ENCODE results near the gene ZNF273. TPM values are rescaled to one million over a fixed set of nuclear protein-coding genes. Genes with fewer than 3 reads are reported as not detected.

Gene ZNF273
- total RNA-seq, 2 donors from 2014 or later: 15.5 to 20.5 TPM

GRCh38 chr7:64868499-64868898, 34.6 kb upstream of the ZNF273 start:
- no peak overlapping the region for H3K4me3 Mint-ChIP-seq
- no peaks in the 10 kb centered on the region for H3K27me3 ChIP-seq (ENCODE audit: control insufficient read depth, insufficient read depth, low read length, poor library complexity, severe bottlenecking)
- no peaks in the 10 kb centered on the region for H3K36me3 ChIP-seq (ENCODE audit: control insufficient read depth, insufficient read depth, low read length)
- H3K36me3 Mint-ChIP-seq (ENCODE audit: low read depth): no peaks in the 10 kb centered on the region
- H3K4me3 ChIP-seq (ENCODE audit: low read length): no peak overlapping the region
- no peak overlapping the region for H3K27ac ChIP-seq (ENCODE audit: low read depth, low read length)
- 89 to 91% methylated on average over 7 to 11 of the region's 11 CpGs for WGBS, 2 experiments (ENCODE audit: insufficient coverage in 1 of 2, insufficient read length in 1 of 2)
- peak; percentile 13 for DNase-seq
- no peak for TF ChIP-seq CTCF (conservative IDR thresholded peaks at IDR 0.05)
- H3K9me3 ChIP-seq (ENCODE audit: control insufficient read depth, low read length): peaks cover 7% of the 10 kb centered on the region
- H3K4me1 Mint-ChIP-seq: no peaks in the 10 kb centered on the region
- H3K9ac ChIP-seq (ENCODE audit: extremely low read depth, low read length, poor library complexity, severe bottlenecking): no peak overlapping the region
- H3K9me3 Mint-ChIP-seq: peaks cover 49% of the 10 kb centered on the region
- peaks cover 8% of the 10 kb centered on the region for H3K27me3 Mint-ChIP-seq (ENCODE audit: insufficient read depth)
- no peak overlapping the region for H3K27ac Mint-ChIP-seq
- no peaks in the 10 kb centered on the region for H3K4me1 ChIP-seq (ENCODE audit: control insufficient read depth, insufficient read depth, low read length)

DNA sequence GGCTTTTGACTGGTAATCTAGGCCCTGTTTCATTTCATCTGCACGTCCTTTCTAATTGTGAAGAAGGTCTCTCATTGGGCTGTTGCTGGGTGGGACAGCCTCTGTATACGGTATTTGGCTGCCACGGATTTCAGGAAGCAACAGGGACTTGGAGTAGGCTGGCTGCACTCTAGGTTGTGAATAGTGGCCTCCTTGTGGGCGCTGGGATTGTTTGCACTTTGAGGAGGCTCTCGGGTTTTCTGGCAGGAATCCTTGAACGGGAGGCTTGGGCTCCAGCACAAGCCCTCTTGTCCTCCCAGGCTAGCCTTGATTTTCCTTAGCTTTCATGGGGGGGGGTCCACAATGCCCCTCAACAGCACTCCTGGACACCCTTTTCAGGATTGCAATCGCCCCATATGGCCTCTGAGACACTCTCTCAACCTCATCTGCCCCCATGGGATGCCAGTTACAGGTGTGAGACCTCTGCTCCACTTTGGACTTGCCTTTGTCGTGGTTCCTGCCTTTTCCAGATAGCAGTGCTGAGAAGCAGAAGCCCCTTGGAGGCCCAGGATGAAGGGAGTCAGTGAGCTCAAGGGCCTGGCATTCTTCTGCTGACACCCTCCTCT, 33.9 kb upstream of the ZNF273 start:
- Histone ChIP-seq H3K27me3 (ENCODE audit: control insufficient read depth, insufficient read depth, low read length, poor library complexity, severe bottlenecking) (no peaks in the 10 kb centered on the region), H3K4me3 (ENCODE audit: low read length) (no peak overlapping the region), H3K9me3 (ENCODE audit: control insufficient read depth, low read length) (peaks cover 2% of the 10 kb centered on the region), H3K27ac (ENCODE audit: low read depth, low read length) (no peak overlapping the region), H3K9ac (ENCODE audit: extremely low read depth, low read length, poor library complexity, severe bottlenecking) (no peak overlapping the region), H3K4me1 (ENCODE audit: control insufficient read depth, insufficient read depth, low read length) (no peaks in the 10 kb centered on the region), H3K36me3 (ENCODE audit: control insufficient read depth, insufficient read depth, low read length) (no peaks in the 10 kb centered on the region)
- no peak for TF ChIP-seq CTCF (conservative IDR thresholded peaks at IDR 0.05)
- no peaks in the 10 kb centered on the region for H3K36me3 Mint-ChIP-seq (ENCODE audit: low read depth)
- WGBS, 2 experiments (ENCODE audit: insufficient coverage in 1 of 2, insufficient read length in 1 of 2): 77 to 79% methylated on average over 7 to 8 of the region's 8 CpGs
- H3K4me3 Mint-ChIP-seq: no peak overlapping the region
- H3K4me1 Mint-ChIP-seq: no peaks in the 10 kb centered on the region
- H3K9me3 Mint-ChIP-seq: peaks cover 47% of the 10 kb centered on the region
- peak; percentile 14 for DNase-seq
- H3K27ac Mint-ChIP-seq: no peak overlapping the region
- H3K27me3 Mint-ChIP-seq (ENCODE audit: insufficient read depth): peaks cover 11% of the 10 kb centered on the region

- peak; percentile 28 for DNase-seq
- H3K9ac ChIP-seq (ENCODE audit: extremely low read depth, low read length, poor library complexity, severe bottlenecking): no peak overlapping the region
- TF ChIP-seq CTCF (conservative IDR thresholded peaks at IDR 0.05): no peak
- Mint-ChIP-seq H3K4me3 (no peak overlapping the region), H3K9me3 (peaks cover 45% of the 10 kb centered on the region), H3K4me1 (no peaks in the 10 kb centered on the region), H3K27me3 (ENCODE audit: insufficient read depth) (peaks cover 11% of the 10 kb centered on the region), H3K36me3 (ENCODE audit: low read depth) (no peaks in the 10 kb centered on the region), H3K27ac (no peak overlapping the region)
- no peaks in the 10 kb centered on the region for H3K27me3 ChIP-seq (ENCODE audit: control insufficient read depth, insufficient read depth, low read length, poor library complexity, severe bottlenecking)
- no peaks in the 10 kb centered on the region for H3K36me3 ChIP-seq (ENCODE audit: control insufficient read depth, insufficient read depth, low read length)
- H3K4me3 ChIP-seq (ENCODE audit: low read length): no peak overlapping the region
- no peak overlapping the region for H3K27ac ChIP-seq (ENCODE audit: low read depth, low read length)
- WGBS, 2 experiments (ENCODE audit: insufficient coverage in 1 of 2, insufficient read length in 1 of 2): 93 to 95% methylated on average over 26 to 32 of the region's 32 CpGs
- no peaks in the 10 kb centered on the region for H3K9me3 ChIP-seq (ENCODE audit: control insufficient read depth, low read length)
- H3K4me1 ChIP-seq (ENCODE audit: control insufficient read depth, insufficient read depth, low read length): no peaks in the 10 kb centered on the region
Observed at GRCh38 chr7:64869912-64870562, 33.0 kb upstream of the ZNF273 start.

All from endodermal cell (in vitro differentiated cells).